CD4-positive, alpha-beta T cell (primary cell): ENCODE data around the gene P2RY14. TPM values are rescaled to one million over a fixed set of nuclear protein-coding genes. Genes with fewer than 3 reads are reported as not detected.

Source experiments
- ATAC-seq: fragments of 200-7000 bp; cut with Tn5 transposase; one replicate; pipeline ENCODE4 v1.10.0; 2022; ENCODE audit warnings: mild to moderate bottlenecking; ENCODE audit not compliant: poor library complexity
- CTCF ChIA-PET: fragments of 350-600 bp; sonication (Branson Sonifier 250); formaldehyde crosslinking; loops from one replicate; lab custom pipeline; 2021; ENCODE audit warnings: antibody characterized with exemption, inconsistent platforms; lab: Charles Lee
- POLR2A ChIA-PET: fragments of 350-600 bp; sonication (Branson Sonifier 250); formaldehyde crosslinking; loops from one replicate; lab custom pipeline; 2021; ENCODE audit warnings: antibody characterized with exemption, inconsistent platforms; lab: Charles Lee
- DNase-seq, 14 experiments: peaks; one replicate each; pipeline ENCODE4 v3.0.0-alpha.2; 2013 to 2020; ENCODE audit warnings: mixed read lengths in 2 of 14
- H3K27ac ChIP-seq, 2 donors: one replicate each; pipeline versions ENCODE4 v1.5.1 to v1.7.0; 2013; ENCODE audit warnings: low read length in 2 of 2, low read depth in 1 of 2, mild to moderate bottlenecking in 1 of 2
- H3K27me3 ChIP-seq, 2 experiments: 1 replicate in 1 of 2; 2 replicates in 1 of 2; pipeline versions ENCODE4 v1.6.1 to v1.7.0; 2013; ENCODE audit warnings: low read length in 2 of 2, control low read depth in 1 of 2, mild to moderate bottlenecking in 1 of 2, moderate library complexity in 1 of 2; ENCODE audit not compliant: insufficient read depth in 2 of 2, control insufficient read depth in 1 of 2
- H3K36me3 ChIP-seq: one replicate; pipeline ENCODE4 v1.6.1; 2013; ENCODE audit warnings: low read length, control low read depth; ENCODE audit not compliant: insufficient read depth
- H3K4me1 ChIP-seq: one replicate; pipeline ENCODE4 v1.6.1; 2013; ENCODE audit warnings: low read length, control low read depth; ENCODE audit not compliant: insufficient read depth
- H3K4me3 ChIP-seq: one replicate; pipeline ENCODE4 v1.5.1; 2013; ENCODE audit warnings: mild to moderate bottlenecking, low read length, moderate library complexity
- H3K9me3 ChIP-seq, 2 experiments: 1 replicate in 1 of 2; 2 replicates in 1 of 2; pipeline versions ENCODE4 v1.6.1 to v1.7.0; 2013; ENCODE audit warnings: low read length in 2 of 2, mild to moderate bottlenecking in 2 of 2, control low read depth in 1 of 2, moderate library complexity in 1 of 2; ENCODE audit not compliant: control insufficient read depth in 1 of 2, insufficient read depth in 1 of 2
- H3K27ac Mint-ChIP-seq: one replicate; pipeline ENCODE4 v1.8.0; 2020; ENCODE audit warnings: mixed read lengths
- H3K27me3 Mint-ChIP-seq: one replicate; pipeline ENCODE4 v1.8.0; 2021; ENCODE audit warnings: mixed read lengths
- H3K36me3 Mint-ChIP-seq: one replicate; pipeline ENCODE4 v1.8.0; 2021; ENCODE audit warnings: low read depth, mixed read lengths
- H3K4me1 Mint-ChIP-seq: one replicate; pipeline ENCODE4 v1.8.0; 2021; ENCODE audit warnings: low read depth, mixed read lengths
- H3K4me3 Mint-ChIP-seq: one replicate; pipeline ENCODE4 v1.8.0; 2020; ENCODE audit warnings: mild to moderate bottlenecking, mixed read lengths
- H3K9me3 Mint-ChIP-seq: one replicate; pipeline ENCODE4 v1.8.0; 2020; ENCODE audit warnings: mixed read lengths
- CTCF ChIP-seq: fragments of 200-600 bp; IDR thresholded peaks from one replicate; pipeline ENCODE4 v1.8.0; 2022; ENCODE audit warnings: antibody characterized with exemption, mild to moderate bottlenecking
- intact Hi-C, 2 experiments: fragments of 100-400 bp; cut with DNase I in 1 of 2; cut with micrococcal nuclease in 1 of 2; formaldehyde crosslinking; loops; one replicate each; pipeline versions ENCODE4 v1.15.1 to v1.9.0; 2023 to 2025; cut with DNase I, micrococcal nuclease
- total RNA-seq, 174 experiments: library from RNA in 2 of 174; stranded (reverse) in 2 of 174; gene quantifications; one replicate each; pipeline ENCODE4 v1.2.3 and lab custom pipeline; 2021 to 2026

Gene P2RY14
- total RNA-seq, 2 experiments from 2014 or later, result 0.22 TPM; not detected in 1

GRCh38 chr3:151315846-151316245 is 37.5 kb upstream of the P2RY14 start:
- Mint-ChIP-seq H3K9me3 (no peaks in the 10 kb centered on the region), H3K4me3 (no peak overlapping the region), H3K27ac (no peak overlapping the region), H3K36me3 (no peaks in the 10 kb centered on the region), H3K4me1 (no peaks in the 10 kb centered on the region), H3K27me3 (no peaks in the 10 kb centered on the region)
- Histone ChIP-seq H3K4me1 (no peaks in the 10 kb centered on the region), H3K27me3 (peaks cover 0 to 5% of the 10 kb centered on the region in 2 experiments), H3K9me3 (no peaks in the 10 kb centered on the region), H3K27ac (no peak overlapping the region), H3K4me3 (no peak overlapping the region), H3K36me3 (no peaks in the 10 kb centered on the region)
- no peak for ATAC-seq
- CTCF ChIA-PET, result no interaction called here
- no peak for TF ChIP-seq CTCF
- DNase-seq, result no peak
- POLR2A ChIA-PET, result no interaction called here
- intact Hi-C loops, result no loop called here

GRCh38 chr3:151315136-151315535 is 36.8 kb upstream of the P2RY14 start:
- CTCF ChIA-PET, result no interaction called here
- H3K27ac Mint-ChIP-seq, result no peak overlapping the region
- Histone ChIP-seq H3K36me3 (no peaks in the 10 kb centered on the region), H3K4me1 (no peaks in the 10 kb centered on the region), H3K9me3 (no peaks in the 10 kb centered on the region), H3K4me3 (no peak overlapping the region), H3K27ac (no peak overlapping the region), H3K27me3 (peaks cover 0 to 5% of the 10 kb centered on the region in 2 experiments)
- H3K4me1 Mint-ChIP-seq, result no peaks in the 10 kb centered on the region
- H3K27me3 Mint-ChIP-seq, result no peaks in the 10 kb centered on the region
- no peak for TF ChIP-seq CTCF
- DNase-seq, result no peak
- ATAC-seq, result no peak
- H3K36me3 Mint-ChIP-seq, result no peaks in the 10 kb centered on the region
- H3K9me3 Mint-ChIP-seq, result no peaks in the 10 kb centered on the region
- no peak overlapping the region for H3K4me3 Mint-ChIP-seq
- intact Hi-C loops, result no loop called here
- POLR2A ChIA-PET, result interaction anchor here (0.9 kb wide), 1 partner anchor 11 kb away, joined by 3 read pairs; no protein-coding TSS in a partner anchor

DNA sequence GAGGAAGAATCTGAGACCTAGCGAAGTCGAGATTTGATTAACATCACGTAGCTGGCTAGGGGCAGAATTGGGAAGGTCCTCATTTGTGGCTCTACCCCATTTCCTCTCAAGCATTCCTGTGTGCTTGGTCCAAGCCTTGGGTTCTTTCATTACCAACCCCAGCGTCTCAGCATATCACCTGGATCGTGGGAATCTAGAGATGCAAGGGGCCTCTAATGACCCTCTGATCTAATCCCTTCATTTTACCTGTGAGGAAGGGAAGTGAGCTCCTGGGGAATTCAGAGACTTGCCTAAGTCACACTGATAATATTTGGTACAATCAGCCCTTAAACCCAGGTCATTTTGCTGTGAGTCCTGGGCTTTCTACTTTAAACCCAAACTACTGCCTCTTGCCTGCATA is 36.3 kb upstream of the P2RY14 start:
- no peaks in the 10 kb centered on the region for H3K9me3 ChIP-seq
- Mint-ChIP-seq H3K4me3 (no peak overlapping the region), H3K4me1 (no peaks in the 10 kb centered on the region), H3K36me3 (no peaks in the 10 kb centered on the region), H3K27ac (no peak overlapping the region), H3K9me3 (no peaks in the 10 kb centered on the region), H3K27me3 (no peaks in the 10 kb centered on the region)
- H3K4me1 ChIP-seq, result no peaks in the 10 kb centered on the region
- H3K27ac ChIP-seq, result no peak overlapping the region
- DNase-seq, result no peak
- TF ChIP-seq CTCF, result no peak
- H3K4me3 ChIP-seq, result no peak overlapping the region
- H3K27me3 ChIP-seq, result peaks cover 0 to 5% of the 10 kb centered on the region in 2 experiments
- H3K36me3 ChIP-seq, result no peaks in the 10 kb centered on the region
- CTCF ChIA-PET, result no interaction called here
- intact Hi-C loops, result no loop called here
- ATAC-seq, result no peak
- POLR2A ChIA-PET, result interaction anchor here (0.9 kb wide), 1 partner anchor 10 kb away, joined by 3 read pairs; no protein-coding TSS in a partner anchor
